ENCODE data around the gene UEVLD. TPM values are rescaled to one million over a fixed set of nuclear protein-coding genes. Genes with fewer than 3 reads are reported as not detected.

UEVLD gene
- total RNA-seq, 3 donors from 2014 or later = 34.8 to 36.7 (median 35.3) TPM

GRCh38 chr11:18563090-18563730 is 25.3 kb downstream of the UEVLD start:
- Histone ChIP-seq H3K4me3 (no peak overlapping the region), H3K36me3 (ENCODE audit: low read depth) (no peaks in the 10 kb centered on the region), H3K9me3 (no peaks in the 10 kb centered on the region), H3K4me1 (ENCODE audit: low read depth) (no peaks in the 10 kb centered on the region)
- DNase-seq (no peak), ATAC-seq (no peak)
- intact Hi-C loops (cut with DNase I, micrococcal nuclease) = no loop called here
- TF ChIP-seq CTCF (IDR thresholded peaks at IDR 0.05) = no peak

- ATAC-seq = peak; percentile 87
- peaks cover 4% of the 10 kb centered on the region for H3K36me3 ChIP-seq (ENCODE audit: low read depth)
- peak in 1 of 3 donors; percentile 23 for DNase-seq
These were observed 40.5 kb downstream of the UEVLD start for GRCh38 chr11:18548001-18548400.

GRCh38 chr11:18540207-18541009 is 48.1 kb downstream of the UEVLD start:
- ATAC-seq = peak; percentile 66
- intact Hi-C loops (cut with DNase I, micrococcal nuclease) = no loop called here
- H3K4me3 ChIP-seq = no peak overlapping the region
- TF ChIP-seq CTCF (IDR thresholded peaks at IDR 0.05) = no peak
- peaks cover 4% of the 10 kb centered on the region for H3K36me3 ChIP-seq (ENCODE audit: low read depth)
- no peaks in the 10 kb centered on the region for H3K4me1 ChIP-seq (ENCODE audit: low read depth)
- no peaks in the 10 kb centered on the region for H3K9me3 ChIP-seq
- DNase-seq = no peak

More at GRCh38 chr11:18548001-18548400, 40.5 kb downstream of the UEVLD start:
- Histone ChIP-seq H3K4me3 (no peak overlapping the region), H3K4me1 (ENCODE audit: low read depth) (peaks cover 3% of the 10 kb centered on the region), H3K9me3 (no peaks in the 10 kb centered on the region)
- no peak for TF ChIP-seq CTCF (IDR thresholded peaks at IDR 0.05)
- intact Hi-C loops (cut with DNase I, micrococcal nuclease) = no loop called here

- Histone ChIP-seq H3K4me3 (no peak overlapping the region), H3K9me3 (no peaks in the 10 kb centered on the region), H3K36me3 (ENCODE audit: low read depth) (no peaks in the 10 kb centered on the region), H3K4me1 (ENCODE audit: low read depth) (no peaks in the 10 kb centered on the region)
- ATAC-seq (no peak), DNase-seq (no peak)
- intact Hi-C loops (cut with DNase I, micrococcal nuclease) = no loop called here
- no peak for TF ChIP-seq CTCF (IDR thresholded peaks at IDR 0.05)
These were observed 52.3 kb downstream of the UEVLD start for GRCh38 chr11:18536209-18536608.

GRCh38 chr11:18534245-18534644 is 54.3 kb downstream of the UEVLD start:
- ATAC-seq = no peak
- H3K36me3 ChIP-seq (ENCODE audit: low read depth) = no peaks in the 10 kb centered on the region
- no peak for TF ChIP-seq CTCF (IDR thresholded peaks at IDR 0.05)
- intact Hi-C loops (cut with DNase I, micrococcal nuclease) = no loop called here
- no peaks in the 10 kb centered on the region for H3K9me3 ChIP-seq
- no peak for DNase-seq
- no peaks in the 10 kb centered on the region for H3K4me1 ChIP-seq (ENCODE audit: low read depth)
- no peak overlapping the region for H3K4me3 ChIP-seq
